ENCODE measurements around the gene DLST.

Gene DLST

GRCh38 chr14:74911704-74912103, 30.0 kb downstream of the DLST start:
- Histone ChIP-seq H3K27ac (no peak overlapping the region), H3K4me1 (ENCODE audit: control insufficient read depth in 1 of 2, insufficient read depth in 1 of 2, low read depth in 1 of 2, low read length in 1 of 2) (no peaks in the 10 kb centered on the region), H3K9me3 (no peaks in the 10 kb centered on the region), H3K4me3 (ENCODE audit: low read depth in 1 of 2, low read length in 1 of 2) (no peak overlapping the region), H3K27me3 (no peaks in the 10 kb centered on the region), H3K36me3 (peaks cover 2% of the 10 kb centered on the region)
- TF ChIP-seq, protein P1, sequence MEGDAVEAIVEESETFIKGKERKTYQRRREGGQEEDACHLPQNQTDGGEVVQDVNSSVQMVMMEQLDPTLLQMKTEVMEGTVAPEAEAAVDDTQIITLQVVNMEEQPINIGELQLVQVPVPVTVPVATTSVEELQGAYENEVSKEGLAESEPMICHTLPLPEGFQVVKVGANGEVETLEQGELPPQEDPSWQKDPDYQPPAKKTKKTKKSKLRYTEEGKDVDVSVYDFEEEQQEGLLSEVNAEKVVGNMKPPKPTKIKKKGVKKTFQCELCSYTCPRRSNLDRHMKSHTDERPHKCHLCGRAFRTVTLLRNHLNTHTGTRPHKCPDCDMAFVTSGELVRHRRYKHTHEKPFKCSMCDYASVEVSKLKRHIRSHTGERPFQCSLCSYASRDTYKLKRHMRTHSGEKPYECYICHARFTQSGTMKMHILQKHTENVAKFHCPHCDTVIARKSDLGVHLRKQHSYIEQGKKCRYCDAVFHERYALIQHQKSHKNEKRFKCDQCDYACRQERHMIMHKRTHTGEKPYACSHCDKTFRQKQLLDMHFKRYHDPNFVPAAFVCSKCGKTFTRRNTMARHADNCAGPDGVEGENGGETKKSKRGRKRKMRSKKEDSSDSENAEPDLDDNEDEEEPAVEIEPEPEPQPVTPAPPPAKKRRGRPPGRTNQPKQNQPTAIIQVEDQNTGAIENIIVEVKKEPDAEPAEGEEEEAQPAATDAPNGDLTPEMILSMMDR (IDR thresholded peaks at IDR 0.05): no peak

GRCh38 chr14:74912111-74912510, 30.4 kb downstream of the DLST start:
- Histone ChIP-seq H3K27ac (no peak overlapping the region), H3K27me3 (no peaks in the 10 kb centered on the region), H3K36me3 (no peaks in the 10 kb centered on the region), H3K9me3 (no peaks in the 10 kb centered on the region), H3K4me3 (ENCODE audit: low read depth in 1 of 2, low read length in 1 of 2) (no peak overlapping the region), H3K4me1 (ENCODE audit: control insufficient read depth in 1 of 2, insufficient read depth in 1 of 2, low read depth in 1 of 2, low read length in 1 of 2) (no peaks in the 10 kb centered on the region)
- TF ChIP-seq, protein P1 (IDR thresholded peaks at IDR 0.05): no peak

DNA sequence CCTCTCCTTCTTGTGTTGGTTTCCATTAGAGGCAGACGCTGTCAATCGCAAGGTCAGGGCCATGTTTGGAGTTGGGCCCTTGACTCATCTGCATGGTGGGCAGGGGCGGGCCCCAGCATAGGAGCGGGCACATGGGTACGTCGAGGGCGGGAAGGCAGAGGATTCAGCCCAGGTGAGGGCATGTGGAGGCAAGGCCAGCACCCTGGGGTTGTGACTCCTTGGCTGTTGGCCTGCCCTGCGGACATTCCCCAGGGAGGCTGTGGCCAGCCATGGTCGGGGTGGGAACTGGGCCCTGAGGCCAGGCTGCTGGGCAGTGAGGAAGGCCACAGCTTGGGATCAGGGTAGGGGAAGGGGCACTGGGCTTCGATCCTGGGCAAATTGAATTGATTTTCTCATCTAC, 31.1 kb downstream of the DLST start:
- Histone ChIP-seq H3K4me3 (ENCODE audit: low read depth in 1 of 2, low read length in 1 of 2) (no peak overlapping the region), H3K27ac (no peak overlapping the region), H3K9me3 (no peaks in the 10 kb centered on the region), H3K4me1 (ENCODE audit: control insufficient read depth in 1 of 2, insufficient read depth in 1 of 2, low read depth in 1 of 2, low read length in 1 of 2) (no peaks in the 10 kb centered on the region), H3K27me3 (no peaks in the 10 kb centered on the region), H3K36me3 (no peaks in the 10 kb centered on the region)
- TF ChIP-seq, protein P1 (IDR thresholded peaks at IDR 0.05): no peak

DNA sequence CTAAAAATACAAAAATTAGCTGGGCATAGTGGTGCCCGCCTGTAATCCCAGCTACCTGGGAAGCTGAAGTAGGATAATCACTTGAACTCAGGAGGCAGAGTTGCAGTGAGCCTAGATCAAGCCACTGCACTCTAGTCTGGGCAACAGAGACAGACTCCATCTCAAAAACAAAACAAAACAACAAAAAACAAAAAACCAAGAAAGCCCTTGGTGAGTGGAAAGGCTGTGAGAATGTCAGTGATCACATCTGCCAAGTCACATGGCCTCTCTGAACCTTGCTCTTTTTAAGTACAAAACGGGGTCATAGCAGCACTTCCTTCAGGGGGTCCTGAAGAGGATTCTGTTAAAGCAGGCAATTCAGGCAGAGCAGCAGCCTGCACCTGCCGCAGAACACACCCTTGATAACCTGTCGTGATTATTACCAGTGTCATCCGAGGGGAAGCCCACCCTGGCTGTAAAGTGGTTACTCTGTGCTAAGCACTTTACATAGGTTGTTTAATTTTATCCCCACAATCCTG, 31.7 kb downstream of the DLST start:
- Histone ChIP-seq H3K36me3 (no peaks in the 10 kb centered on the region), H3K27me3 (no peaks in the 10 kb centered on the region), H3K4me1 (ENCODE audit: control insufficient read depth in 1 of 2, insufficient read depth in 1 of 2, low read depth in 1 of 2, low read length in 1 of 2) (no peaks in the 10 kb centered on the region), H3K9me3 (no peaks in the 10 kb centered on the region), H3K4me3 (ENCODE audit: low read depth in 1 of 2, low read length in 1 of 2) (no peak overlapping the region), H3K27ac (no peak overlapping the region)
- TF ChIP-seq, protein P1 (IDR thresholded peaks at IDR 0.05): no peak

DNA sequence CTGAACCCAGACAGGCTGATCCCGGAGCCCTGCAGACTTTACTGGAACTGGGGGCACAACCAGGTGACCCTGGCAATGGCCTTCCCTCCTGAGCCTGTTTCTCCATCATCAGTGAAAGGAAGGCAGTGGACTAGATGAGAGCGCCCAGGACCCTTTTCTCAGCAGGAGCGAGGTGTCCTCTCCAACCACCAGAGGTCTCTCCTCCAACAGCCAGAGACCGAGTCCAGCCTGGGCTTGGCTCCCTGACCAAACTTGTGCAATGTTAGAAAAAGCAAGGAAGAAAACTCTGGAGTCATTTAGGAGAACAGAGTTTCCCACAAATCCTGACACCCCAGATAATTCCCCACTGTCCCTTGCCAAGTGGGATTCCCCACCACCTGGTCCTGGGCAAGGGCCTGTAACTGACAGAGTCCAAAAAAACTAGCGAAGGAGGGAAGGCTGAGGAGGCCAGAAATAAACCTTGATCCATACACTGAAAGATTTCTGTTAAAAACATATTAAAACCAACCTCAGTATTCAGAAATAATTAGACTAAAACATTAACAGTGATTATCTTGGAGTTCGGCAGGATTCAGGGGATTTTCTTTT, 32.4 kb downstream of the DLST start:
- Histone ChIP-seq H3K27ac (no peak overlapping the region), H3K36me3 (no peaks in the 10 kb centered on the region), H3K4me3 (ENCODE audit: low read depth in 1 of 2, low read length in 1 of 2) (no peak overlapping the region), H3K4me1 (ENCODE audit: control insufficient read depth in 1 of 2, insufficient read depth in 1 of 2, low read depth in 1 of 2, low read length in 1 of 2) (no peaks in the 10 kb centered on the region), H3K9me3 (no peaks in the 10 kb centered on the region), H3K27me3 (no peaks in the 10 kb centered on the region)
- TF ChIP-seq, protein P1 (IDR thresholded peaks at IDR 0.05): no peak

Data from neutrophil (primary cell).